ENCODE data around the gene CCDC3.

GRCh38 chr10:13049774-13050420 is 48.4 kb upstream of the CCDC3 start:
- TF ChIP-seq CTCF (IDR thresholded peaks at IDR 0.05; ENCODE audit: poor library complexity, severe bottlenecking) (no peak), RAD21 (conservative IDR thresholded peaks at IDR 0.05) (no peak), SMC3 (conservative IDR thresholded peaks at IDR 0.05; ENCODE audit: poor library complexity) (no peak), REST (IDR thresholded peaks at IDR 0.05; ENCODE audit: borderline replicate concordance) (no peak), EP300 (conservative IDR thresholded peaks at IDR 0.05; ENCODE audit: poor library complexity, severe bottlenecking) (peak; percentile 54)

Data from neural cell (in vitro differentiated cells).